GM23248 (cell line): ENCODE results near the gene CLEC18A. TPM values are rescaled to one million over a fixed set of nuclear protein-coding genes. Genes with fewer than 3 reads are reported as not detected.
"Not testable (repeated sequence)": the region's sequence is repeated elsewhere in the genome, so short reads cannot be mapped to it uniquely, and the experiment has no call there.

Experiments used
- DNase-seq: peaks from one replicate; pipeline ENCODE4 v3.0.0-alpha.2; 2015
- H2AFZ ChIP-seq: fragments of 200-600 bp; sonication (generic); 2 replicates; pipeline ENCODE4 v1.6.1; 2016; ENCODE audit warnings: antibody characterized with exemption
- H3F3A ChIP-seq: fragments of 200-600 bp; sonication (generic); 2 replicates; pipeline ENCODE4 v1.6.1; 2016; ENCODE audit warnings: mild to moderate bottlenecking, antibody characterized with exemption, mixed run types; ENCODE audit not compliant: insufficient read depth
- H3K27ac ChIP-seq: fragments of 200-600 bp; sonication (generic); 2 replicates; pipeline ENCODE4 v1.5.1; 2016; ENCODE audit warnings: mild to moderate bottlenecking
- H3K27me3 ChIP-seq: fragments of 200-600 bp; sonication (generic); replicated peaks from 2 replicates; pipeline ENCODE4 v1.6.1; 2016; ENCODE audit warnings: mild to moderate bottlenecking; ENCODE audit not compliant: insufficient read depth
- H3K36me3 ChIP-seq: fragments of 200-600 bp; sonication (generic); 2 replicates; pipeline ENCODE4 v1.6.1; 2016; ENCODE audit warnings: low read depth, mild to moderate bottlenecking
- H3K4me1 ChIP-seq: fragments of 200-600 bp; sonication (generic); 2 replicates; pipeline ENCODE4 v1.6.1; 2016; ENCODE audit warnings: mild to moderate bottlenecking; ENCODE audit not compliant: insufficient read depth
- H3K4me2 ChIP-seq: fragments of 200-600 bp; sonication (generic); one replicate; pipeline ENCODE4 v1.6.1; 2016; ENCODE audit warnings: mild to moderate bottlenecking; ENCODE audit not compliant: unreplicated experiment
- H3K4me3 ChIP-seq: fragments of 200-600 bp; sonication (generic); 2 replicates; pipeline ENCODE4 v1.5.1; 2016; ENCODE audit warnings: mild to moderate bottlenecking
- H3K79me2 ChIP-seq: fragments of 200-600 bp; sonication (generic); 2 replicates; pipeline ENCODE4 v1.6.1; 2016; ENCODE audit warnings: mild to moderate bottlenecking; ENCODE audit not compliant: insufficient read depth
- H3K9ac ChIP-seq: fragments of 200-600 bp; sonication (generic); 2 replicates; pipeline ENCODE4 v1.6.1; 2016; ENCODE audit warnings: mild to moderate bottlenecking
- H3K9me2 ChIP-seq: fragments of 200-600 bp; sonication (generic); 2 replicates; pipeline ENCODE4 v1.6.1; 2016; ENCODE audit warnings: mixed run types, mild to moderate bottlenecking, moderate library complexity; ENCODE audit not compliant: insufficient read depth
- H3K9me3 ChIP-seq: fragments of 200-600 bp; sonication (generic); one replicate; pipeline ENCODE4 v1.6.1; 2017; ENCODE audit warnings: low read depth
- H4K20me1 ChIP-seq: fragments of 200-600 bp; sonication (generic); 2 replicates; pipeline ENCODE4 v1.6.0; 2016; ENCODE audit not compliant: insufficient read depth
- WGBS, 2 experiments: methylation state at CpG; one replicate each; pipeline ENCODE4 v1.1.6; 2015 to 2017; ENCODE audit warnings: low lambda C conversion rate in 2 of 2, low coverage in 1 of 2; ENCODE audit errors: missing lambda C conversion rate in 2 of 2; 5-methylcytosine and 5-hydroxymethylcytosine counted together
- in situ Hi-C: fragments of 300-500 bp; cut with MboI; formaldehyde crosslinking; loops from 2 replicates; pipeline ENCODE4 v1.15.0; 2020
- polyA plus RNA-seq: library from polyadenylated mRNA; unstranded; fragments of >200 nt; fragmentation: Nextera tagmentation; extraction: Ambion mirVana; gene quantifications from 2 replicates; pipeline ENCODE4 v1.2.1, GENCODE V29; 2016
- total RNA-seq: library from RNA; depleted of rRNA; stranded (reverse); fragments of >200 nt; shearing (Covaris generic); gene quantifications from 2 replicates; pipeline ENCODE4 v1.2.3, GENCODE V29; 2014

CLEC18A gene
- total and polyA plus RNA-seq, 2 experiments from 2014 or later = 0.10 to 0.43 TPM

DNA sequence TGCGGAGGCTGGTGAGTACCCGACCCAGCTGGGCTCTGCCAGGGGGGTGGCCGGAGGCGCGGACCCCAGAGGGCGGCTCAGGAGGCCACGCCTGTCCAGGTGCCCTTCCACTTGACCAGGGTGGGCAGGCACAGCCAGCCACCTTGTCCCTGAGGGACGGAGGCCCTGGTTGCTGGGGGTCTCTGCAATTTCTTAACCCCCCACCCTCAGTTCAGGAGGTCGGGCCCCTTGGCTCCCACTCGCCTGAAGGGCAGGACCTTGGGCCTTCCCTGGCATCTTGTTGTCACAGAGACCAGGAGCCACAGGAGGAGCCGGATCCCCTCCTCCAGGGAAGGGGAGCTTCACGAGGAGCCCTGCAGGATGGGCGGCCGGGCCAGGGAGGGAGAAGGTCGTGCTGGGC lies 982 bp downstream of the CLEC18A start:
- H3K79me2 ChIP-seq, DNase-seq, H3F3A ChIP-seq, H3K4me1 ChIP-seq, H3K4me2 ChIP-seq, H3K27ac ChIP-seq, H2AFZ ChIP-seq, H3K36me3 ChIP-seq, in situ Hi-C loops, H3K27me3 ChIP-seq, H4K20me1 ChIP-seq, H3K9me2 ChIP-seq, H3K9ac ChIP-seq, H3K9me3 ChIP-seq, H3K4me3 ChIP-seq: not testable (repeated sequence)
- 69 to 86% methylated on average over 3 to 5 of the region's 15 CpGs for WGBS, 2 experiments

DNA sequence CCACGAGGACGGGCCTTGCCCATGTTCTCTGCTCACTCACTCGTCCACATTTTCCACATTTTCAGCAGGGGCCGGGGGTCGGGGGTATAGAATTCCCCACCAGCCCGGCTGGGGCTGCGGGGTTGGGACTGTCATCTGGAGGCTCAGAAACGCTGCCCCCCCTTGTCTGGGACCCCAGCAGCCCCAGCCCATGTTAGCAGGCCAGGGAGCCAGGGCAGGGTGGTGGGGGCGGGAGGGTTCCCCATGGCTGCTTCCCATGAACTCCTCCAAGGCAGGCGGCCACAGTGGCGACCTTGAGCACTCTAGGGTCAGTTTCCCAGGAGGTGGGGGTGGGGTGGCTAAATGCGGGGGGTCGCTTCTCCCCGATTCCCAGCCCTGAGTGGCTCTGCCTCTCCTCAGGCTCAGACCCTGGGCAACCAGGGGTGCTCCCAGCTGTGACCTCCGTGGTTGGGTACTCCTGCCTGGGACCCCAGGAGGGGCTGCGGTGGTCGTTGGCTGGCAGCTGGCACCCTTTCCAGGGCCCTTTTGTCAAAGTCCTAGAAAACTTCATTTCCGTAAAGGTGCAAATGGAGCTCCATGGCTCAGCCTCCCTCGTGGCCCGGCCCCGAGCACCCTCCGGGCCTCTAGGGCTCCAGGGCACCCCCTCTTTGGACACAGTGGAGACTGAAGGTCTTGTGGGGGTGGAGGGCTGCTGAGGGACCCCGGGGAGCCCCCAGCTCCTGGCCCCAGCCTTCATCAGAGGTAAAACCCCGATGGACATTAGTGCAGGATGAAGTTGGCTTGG lies 1.6 kb downstream of the CLEC18A start:
- H3K4me1 ChIP-seq, H4K20me1 ChIP-seq, H2AFZ ChIP-seq, H3K79me2 ChIP-seq, H3K27ac ChIP-seq, H3K9me3 ChIP-seq, in situ Hi-C loops, H3K27me3 ChIP-seq, H3K4me2 ChIP-seq, H3K9me2 ChIP-seq, DNase-seq, H3K36me3 ChIP-seq, H3K4me3 ChIP-seq, H3F3A ChIP-seq, H3K9ac ChIP-seq: not testable (repeated sequence)
- WGBS, 2 experiments = 60 to 69% methylated on average over 6 to 17 of the region's 24 CpGs

DNA sequence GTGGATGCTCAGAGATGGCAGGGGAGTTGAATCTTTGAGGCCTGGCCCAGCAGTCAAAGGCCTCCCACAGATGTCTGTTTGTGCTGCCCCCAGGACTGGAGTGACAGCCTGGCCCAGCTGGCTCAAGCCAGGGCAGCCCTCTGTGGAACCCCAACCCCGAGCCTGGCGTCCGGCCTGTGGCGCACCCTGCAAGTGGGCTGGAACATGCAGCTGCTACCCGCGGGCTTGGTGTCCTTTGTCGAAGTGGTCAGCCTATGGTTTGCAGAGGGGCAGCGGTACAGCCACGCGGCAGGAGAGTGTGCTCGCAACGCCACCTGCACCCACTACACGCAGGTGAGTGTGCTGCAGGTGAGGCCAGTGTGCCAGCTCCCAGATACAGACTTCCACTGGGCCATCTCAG lies 3.1 kb downstream of the CLEC18A start:
- H3K9ac ChIP-seq, H2AFZ ChIP-seq, H3F3A ChIP-seq, H3K79me2 ChIP-seq, in situ Hi-C loops, H3K9me3 ChIP-seq, H4K20me1 ChIP-seq, DNase-seq, H3K36me3 ChIP-seq, H3K27ac ChIP-seq, H3K27me3 ChIP-seq, H3K4me1 ChIP-seq, H3K4me2 ChIP-seq, H3K4me3 ChIP-seq, H3K9me2 ChIP-seq: not testable (repeated sequence)
- 91 to 92% methylated on average over 12 to 13 of the region's 13 CpGs for WGBS, 2 experiments

DNA sequence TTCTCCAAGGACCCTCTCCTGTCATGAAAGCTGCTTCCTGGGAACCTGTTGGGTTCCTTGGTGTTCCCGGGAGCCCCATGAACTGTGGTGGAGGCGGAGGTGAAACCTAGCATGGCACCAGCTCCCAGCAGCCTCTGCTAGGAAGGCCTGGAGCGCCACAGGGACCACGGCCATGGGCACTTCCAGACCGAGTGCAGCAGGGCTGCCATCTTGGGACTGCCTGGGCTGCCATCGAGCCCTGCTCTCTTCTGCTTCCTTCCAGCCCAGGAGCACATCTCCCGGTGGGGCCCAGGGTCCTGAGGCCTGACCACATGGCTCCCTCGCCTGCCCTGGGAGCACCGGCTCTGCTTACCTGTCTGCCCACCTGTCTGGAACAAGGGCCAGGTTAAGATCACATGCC lies 12.2 kb downstream of the CLEC18A start:
- in situ Hi-C loops, H3K9me3 ChIP-seq, H3K36me3 ChIP-seq, H4K20me1 ChIP-seq, H3K4me2 ChIP-seq, H3K4me3 ChIP-seq, H2AFZ ChIP-seq, H3K9ac ChIP-seq, H3K9me2 ChIP-seq, H3K4me1 ChIP-seq, H3K27ac ChIP-seq, H3K27me3 ChIP-seq, H3K79me2 ChIP-seq, H3F3A ChIP-seq, DNase-seq: not testable (repeated sequence)
- 96 to 100% methylated on average over 2 to 4 of the region's 9 CpGs for WGBS, 2 experiments

DNA sequence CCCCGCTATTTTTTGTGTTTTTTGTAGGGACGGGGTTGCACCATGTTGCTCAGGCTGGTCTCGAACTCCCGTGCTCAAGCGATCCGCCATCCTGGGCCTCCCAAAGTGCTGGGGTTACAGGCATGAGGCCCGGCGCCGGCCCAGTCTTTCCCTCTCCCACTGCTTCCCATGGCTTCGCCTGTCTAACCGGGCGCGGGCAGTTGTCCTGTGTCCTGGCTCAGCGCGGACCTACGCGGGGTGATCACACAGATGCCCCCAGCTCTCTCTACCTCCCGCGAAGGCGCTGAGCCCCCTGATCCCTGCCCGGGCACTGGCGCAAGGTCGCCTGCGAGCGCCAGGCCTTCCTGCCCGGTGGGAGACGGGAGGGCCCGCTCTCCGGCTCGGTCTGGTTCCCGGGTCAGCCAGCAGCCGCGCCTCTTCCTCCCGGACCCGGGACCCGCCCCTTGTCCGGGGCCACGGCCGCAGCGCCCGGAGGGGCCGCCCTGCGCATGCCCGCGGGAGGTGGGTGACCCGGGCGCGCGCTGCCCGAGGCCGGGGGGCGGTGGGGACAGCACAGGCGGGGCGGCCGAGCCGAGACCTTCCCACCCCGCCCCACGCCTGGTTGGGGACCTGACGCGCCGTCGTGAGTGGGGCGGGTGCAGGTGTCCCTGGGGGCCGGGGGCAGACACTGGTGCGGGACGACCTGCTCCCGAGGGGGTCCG lies 14.0 kb downstream of the CLEC18A start:
- WGBS, 2 experiments = 36 to 68% methylated on average over 8 to 18 of the region's 68 CpGs
- in situ Hi-C loops = not testable (repeated sequence)
- peak overlapping the region; percentile 51; the same call in 1 of the 2 replicates for H2AFZ ChIP-seq

DNA sequence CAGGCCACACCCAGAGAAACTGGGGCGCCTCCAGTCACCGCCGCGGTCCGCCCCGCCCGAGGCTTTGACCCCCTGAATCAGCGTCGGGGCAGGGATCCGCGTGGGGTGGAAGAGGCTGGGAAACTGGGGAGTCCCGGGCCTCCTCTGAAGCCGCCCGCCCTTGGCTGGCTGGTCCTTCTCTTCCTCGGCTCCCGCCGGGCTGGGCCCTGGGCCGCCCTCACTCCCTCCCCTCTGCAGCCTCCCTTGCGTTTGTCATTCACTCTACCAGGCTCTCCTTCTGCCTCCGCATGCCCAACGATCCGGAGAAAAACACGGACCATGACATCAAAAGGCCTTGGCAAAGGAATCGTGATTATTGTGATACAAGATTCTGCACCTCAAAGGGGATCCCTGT lies 14.5 kb downstream of the CLEC18A start:
- H3K9me2 ChIP-seq, H3K36me3 ChIP-seq, H3F3A ChIP-seq, H3K4me2 ChIP-seq, H3K9me3 ChIP-seq, in situ Hi-C loops, H3K27me3 ChIP-seq, H3K9ac ChIP-seq, H4K20me1 ChIP-seq, H3K27ac ChIP-seq, H3K4me1 ChIP-seq, DNase-seq, H3K4me3 ChIP-seq, H3K79me2 ChIP-seq: not testable (repeated sequence)
- H2AFZ ChIP-seq = peak overlapping the region; percentile 51; the same call in 1 of the 2 replicates
- 8 to 14% methylated on average over 4 to 5 of the region's 24 CpGs for WGBS, 2 experiments

More for the DNA sequence above, 14.0 kb downstream of the CLEC18A start:
- H3K4me3 ChIP-seq, H3K4me1 ChIP-seq, H3K36me3 ChIP-seq, H4K20me1 ChIP-seq, H3K9me3 ChIP-seq, H3K9me2 ChIP-seq, H3K79me2 ChIP-seq, H3K27ac ChIP-seq, H3K27me3 ChIP-seq, H3F3A ChIP-seq: not testable (repeated sequence)
- Histone ChIP-seq H3K9ac (peak overlapping the region; percentile 40), H3K4me2 (peak overlapping the region; percentile 35)
- peak; percentile 19 for DNase-seq

DNA sequence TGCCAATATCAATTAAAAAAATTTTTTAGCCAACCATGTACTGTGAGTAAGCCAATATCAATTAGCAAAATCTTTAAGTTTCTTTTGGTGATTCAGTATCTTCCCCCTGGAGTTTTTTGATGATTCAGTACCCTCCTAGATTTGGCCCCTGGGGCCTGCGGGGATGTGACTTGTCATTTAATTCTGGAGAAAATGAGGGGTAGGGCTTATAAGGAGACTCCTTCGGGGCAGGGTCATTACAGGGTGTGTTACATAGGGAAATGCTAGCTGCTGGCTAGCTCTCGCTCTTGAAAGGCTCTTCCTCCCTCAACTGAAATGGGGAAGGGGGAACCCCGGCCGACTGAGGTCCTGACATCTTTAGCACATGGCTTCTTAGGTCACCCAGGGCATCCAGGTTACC lies 16.6 kb downstream of the CLEC18A start:
- DNase-seq, H3K4me2 ChIP-seq, H3K9me3 ChIP-seq, in situ Hi-C loops, H3F3A ChIP-seq, H3K4me3 ChIP-seq, H3K36me3 ChIP-seq, H3K4me1 ChIP-seq, H3K9ac ChIP-seq, H3K79me2 ChIP-seq, H4K20me1 ChIP-seq, H3K27ac ChIP-seq, H2AFZ ChIP-seq, H3K9me2 ChIP-seq, H3K27me3 ChIP-seq: not testable (repeated sequence)
- no CpG with 5 or more reads among the region's 5 CpGs for WGBS, 2 experiments
